Right lobe of liver (tissue), 4 donors: ENCODE measurements around the gene GLRX5.

Source experiments
- POLR2A ChIP-seq: fragments of 450-650 bp; IDR thresholded peaks from one replicate; pipeline ENCODE4 v1.6.1; 2017; ENCODE audit warnings: antibody characterized with exemption, mild to moderate bottlenecking
- TF ChIP-seq, protein P1 (sequence below), 4 donors: fragments of 200-600 bp in 3 of 4; fragments of 450-650 bp in 1 of 4; IDR thresholded peaks; one replicate each; pipeline versions ENCODE4 v1.5.1 to v1.8.0; 2016 to 2022; ENCODE audit warnings: antibody characterized with exemption in 4 of 4, mild to moderate bottlenecking in 2 of 4
- donor health status: DM: no; HTN: no; CAD: no.
- donor health status: DM: no; HTN: no; CAD: no.
- donor health status: DM: no; HTN: yes; CAD: no.

DNA sequence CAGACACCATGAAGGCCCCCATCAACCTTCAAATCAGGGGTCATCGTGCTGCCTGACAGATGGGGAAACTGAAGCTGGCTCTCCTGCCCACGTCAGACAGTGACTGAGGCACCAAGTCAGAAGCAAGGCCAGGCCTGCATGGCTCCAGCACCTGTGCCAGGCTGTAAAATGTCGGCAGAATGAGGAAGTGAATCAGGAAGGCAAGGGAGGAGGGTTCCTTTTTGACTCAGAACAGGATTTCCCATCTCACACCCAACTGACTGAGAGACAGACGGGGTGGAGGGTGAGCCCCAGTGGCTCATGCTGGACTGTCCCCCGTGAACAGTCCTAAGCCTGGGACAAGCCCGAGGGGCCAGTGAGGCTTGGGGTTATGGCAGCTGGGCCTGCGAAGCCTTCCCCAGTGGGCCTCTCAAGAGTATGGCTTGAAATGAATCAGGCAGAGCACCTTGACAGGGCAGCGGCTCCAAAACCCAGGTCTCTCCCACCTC is 39.3 kb upstream of the GLRX5 start:
- TF ChIP-seq, protein P1, sequence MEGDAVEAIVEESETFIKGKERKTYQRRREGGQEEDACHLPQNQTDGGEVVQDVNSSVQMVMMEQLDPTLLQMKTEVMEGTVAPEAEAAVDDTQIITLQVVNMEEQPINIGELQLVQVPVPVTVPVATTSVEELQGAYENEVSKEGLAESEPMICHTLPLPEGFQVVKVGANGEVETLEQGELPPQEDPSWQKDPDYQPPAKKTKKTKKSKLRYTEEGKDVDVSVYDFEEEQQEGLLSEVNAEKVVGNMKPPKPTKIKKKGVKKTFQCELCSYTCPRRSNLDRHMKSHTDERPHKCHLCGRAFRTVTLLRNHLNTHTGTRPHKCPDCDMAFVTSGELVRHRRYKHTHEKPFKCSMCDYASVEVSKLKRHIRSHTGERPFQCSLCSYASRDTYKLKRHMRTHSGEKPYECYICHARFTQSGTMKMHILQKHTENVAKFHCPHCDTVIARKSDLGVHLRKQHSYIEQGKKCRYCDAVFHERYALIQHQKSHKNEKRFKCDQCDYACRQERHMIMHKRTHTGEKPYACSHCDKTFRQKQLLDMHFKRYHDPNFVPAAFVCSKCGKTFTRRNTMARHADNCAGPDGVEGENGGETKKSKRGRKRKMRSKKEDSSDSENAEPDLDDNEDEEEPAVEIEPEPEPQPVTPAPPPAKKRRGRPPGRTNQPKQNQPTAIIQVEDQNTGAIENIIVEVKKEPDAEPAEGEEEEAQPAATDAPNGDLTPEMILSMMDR (IDR thresholded peaks at IDR 0.05) = no peak
- TF ChIP-seq POLR2A = no peak
